HG03108 (cell line): ENCODE results near the gene MTX1.

Experiments used
- ATAC-seq: cut with Tn5 transposase; IDR thresholded peaks from one replicate; pipeline ENCODE4 v1.9.1; 2021; ENCODE audit warnings: moderate library complexity; ENCODE audit not compliant: unreplicated experiment

Gene MTX1

DNA sequence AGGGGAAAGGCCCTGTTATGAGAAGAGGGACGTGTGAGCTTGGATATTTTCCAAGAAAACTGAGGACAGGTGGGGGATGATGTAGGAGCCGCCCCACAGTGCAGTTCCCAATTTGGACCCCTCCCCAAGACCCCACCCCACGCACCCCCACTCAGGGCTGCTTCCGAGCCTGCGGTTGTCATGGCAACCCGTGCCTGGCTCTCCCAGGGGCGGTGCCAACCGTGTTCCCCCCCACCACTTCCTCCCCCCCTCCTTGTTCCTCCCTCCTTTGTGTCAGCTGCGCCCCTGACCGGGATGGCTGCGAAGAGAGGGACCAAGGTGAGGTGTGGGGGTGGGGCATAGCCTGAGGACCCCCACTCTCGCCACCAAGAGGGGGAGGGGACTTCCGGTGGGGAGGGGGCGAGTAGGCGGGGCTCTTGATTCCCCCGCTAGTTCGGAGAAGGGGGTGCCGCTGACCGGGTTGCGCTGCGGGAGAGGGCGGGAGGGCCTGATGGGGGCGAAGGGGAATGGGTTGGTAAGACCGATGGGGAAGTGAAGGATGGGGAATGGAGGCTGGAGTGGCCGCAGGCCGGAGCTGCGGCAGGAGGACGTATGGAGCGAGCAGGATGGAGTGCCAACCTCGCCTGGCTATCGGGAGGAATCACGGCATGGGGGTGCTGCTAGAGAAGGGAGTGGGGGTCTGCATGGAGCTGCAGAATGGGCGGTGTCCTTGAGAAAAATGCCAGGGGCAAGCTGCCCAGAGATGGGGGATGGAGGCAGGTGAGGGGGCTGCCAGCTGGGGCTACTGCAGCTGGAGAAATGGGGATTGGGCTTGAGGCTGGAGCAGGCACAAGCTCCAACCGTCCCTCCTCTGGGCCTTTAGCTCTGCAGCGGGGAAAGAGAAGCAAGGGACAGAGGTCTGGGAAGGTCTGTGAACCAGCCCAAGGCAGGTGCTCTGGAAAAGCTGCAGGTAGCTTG is 33.9 kb upstream of the MTX1 start:
- no peak for ATAC-seq

DNA sequence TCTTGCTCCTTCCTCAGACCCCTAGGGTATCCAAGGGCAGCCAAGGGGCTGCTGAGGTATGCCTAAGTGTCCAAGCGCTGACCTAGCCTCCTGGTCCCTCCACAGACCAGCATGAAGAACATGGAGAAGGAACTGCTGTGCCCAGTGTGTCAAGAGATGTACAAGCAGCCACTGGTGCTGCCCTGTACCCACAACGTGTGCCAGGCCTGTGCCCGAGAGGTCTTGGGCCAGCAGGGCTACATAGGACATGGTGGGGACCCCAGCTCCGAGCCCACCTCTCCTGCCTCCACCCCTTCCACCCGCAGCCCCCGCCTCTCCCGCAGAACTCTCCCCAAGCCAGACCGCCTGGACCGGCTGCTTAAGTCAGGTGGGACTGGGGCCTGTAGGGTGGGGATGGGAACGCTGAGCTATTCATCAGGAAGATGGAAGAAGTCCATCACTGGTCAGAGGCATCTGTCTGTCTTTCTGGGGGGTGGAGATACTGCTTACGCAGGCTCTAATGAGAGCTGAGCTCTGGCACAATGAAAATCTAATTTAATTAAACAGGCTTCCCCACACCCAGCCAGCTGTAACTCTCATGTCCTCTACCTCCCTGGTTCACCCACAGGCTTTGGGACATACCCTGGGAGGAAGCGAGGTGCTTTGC is 33.1 kb upstream of the MTX1 start:
- ATAC-seq: no peak

DNA sequence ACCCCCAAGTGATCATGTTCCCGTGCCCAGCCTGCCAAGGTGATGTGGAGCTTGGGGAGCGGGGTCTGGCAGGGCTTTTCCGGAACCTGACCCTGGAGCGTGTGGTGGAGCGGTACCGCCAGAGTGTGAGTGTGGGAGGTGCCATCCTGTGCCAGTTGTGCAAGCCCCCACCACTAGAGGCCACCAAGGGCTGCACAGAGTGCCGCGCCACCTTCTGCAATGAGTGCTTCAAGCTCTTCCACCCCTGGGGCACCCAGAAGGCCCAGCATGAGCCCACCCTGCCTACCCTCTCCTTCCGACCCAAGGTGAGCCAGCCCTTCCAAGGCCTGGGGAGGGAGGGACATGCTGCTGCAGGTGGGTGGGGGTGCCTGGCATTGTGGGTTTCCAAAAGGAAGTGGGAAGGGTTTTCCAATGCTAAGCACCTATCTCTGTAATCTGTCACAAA is 32.5 kb upstream of the MTX1 start:
- ATAC-seq: no peak

DNA sequence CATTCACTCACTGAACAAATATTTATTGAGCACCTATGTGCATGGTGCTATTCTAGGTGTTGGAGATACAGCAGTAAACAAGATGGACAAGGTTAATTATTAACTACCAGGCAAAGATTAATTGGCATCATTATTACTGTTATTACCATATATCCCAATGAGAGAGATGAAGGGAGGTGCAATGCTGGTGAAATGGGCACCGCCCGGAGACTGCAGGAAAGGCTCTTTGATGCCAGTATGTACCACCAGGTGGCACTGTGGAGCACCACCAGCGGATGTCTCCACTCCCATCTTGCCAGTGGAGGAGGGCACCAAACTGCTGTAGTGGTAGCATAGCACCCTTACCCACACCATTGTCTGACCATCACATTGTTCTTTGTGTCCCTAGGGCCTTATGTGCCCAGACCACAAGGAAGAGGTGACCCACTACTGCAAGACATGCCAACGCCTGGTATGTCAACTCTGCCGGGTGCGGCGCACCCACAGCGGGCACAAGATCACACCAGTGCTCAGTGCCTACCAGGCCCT is 31.9 kb upstream of the MTX1 start:
- ATAC-seq: no peak

DNA sequence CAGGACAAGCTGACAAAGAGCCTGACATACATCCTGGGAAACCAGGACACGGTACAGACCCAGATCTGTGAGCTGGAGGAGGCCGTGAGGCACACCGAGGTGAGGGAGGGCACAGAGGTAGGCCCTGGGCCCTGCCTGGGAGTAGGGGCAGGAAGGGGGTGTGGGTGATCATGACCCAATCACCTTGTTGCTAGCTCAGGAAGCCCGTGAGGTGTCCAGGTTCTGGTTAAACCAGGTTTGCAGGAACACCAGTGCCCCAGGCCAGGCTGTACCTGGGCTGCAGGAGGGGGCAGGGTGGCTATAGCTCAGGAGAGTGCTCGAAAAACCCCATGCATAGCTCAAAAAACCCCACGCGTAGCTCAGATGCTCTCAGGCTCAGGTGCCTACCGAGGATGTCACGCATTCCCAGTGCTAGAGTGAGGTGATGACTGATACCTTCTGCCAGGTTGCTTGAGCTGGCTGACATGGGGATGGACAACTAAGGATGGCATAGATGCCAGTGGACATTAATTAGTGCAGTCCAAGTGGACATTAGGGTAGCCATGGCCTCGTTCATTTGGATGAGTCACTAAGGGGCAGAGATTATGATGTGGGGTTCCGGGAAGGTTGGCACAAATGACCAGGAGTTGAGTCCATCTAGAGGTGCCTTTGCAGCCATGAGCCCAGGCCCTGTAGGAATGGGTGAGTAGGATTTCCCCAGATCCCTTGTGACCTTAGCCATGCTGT is 31.1 kb upstream of the MTX1 start:
- no peak for ATAC-seq

DNA sequence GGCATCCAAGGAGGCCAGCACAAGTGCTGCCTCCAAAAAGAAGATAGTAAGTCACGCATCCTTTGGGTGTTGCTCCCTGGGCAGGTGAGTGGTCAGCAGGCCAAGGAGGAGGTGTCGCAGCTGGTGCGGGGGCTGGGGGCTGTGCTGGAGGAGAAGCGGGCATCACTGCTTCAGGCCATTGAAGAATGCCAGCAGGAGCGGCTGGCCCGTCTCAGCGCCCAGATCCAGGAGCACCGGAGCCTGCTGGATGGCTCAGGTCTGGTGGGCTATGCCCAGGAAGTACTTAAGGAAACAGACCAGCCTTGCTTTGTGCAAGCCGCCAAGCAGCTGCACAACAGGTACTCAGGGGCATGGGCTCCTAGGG is 30.6 kb upstream of the MTX1 start:
- ATAC-seq: no peak

DNA sequence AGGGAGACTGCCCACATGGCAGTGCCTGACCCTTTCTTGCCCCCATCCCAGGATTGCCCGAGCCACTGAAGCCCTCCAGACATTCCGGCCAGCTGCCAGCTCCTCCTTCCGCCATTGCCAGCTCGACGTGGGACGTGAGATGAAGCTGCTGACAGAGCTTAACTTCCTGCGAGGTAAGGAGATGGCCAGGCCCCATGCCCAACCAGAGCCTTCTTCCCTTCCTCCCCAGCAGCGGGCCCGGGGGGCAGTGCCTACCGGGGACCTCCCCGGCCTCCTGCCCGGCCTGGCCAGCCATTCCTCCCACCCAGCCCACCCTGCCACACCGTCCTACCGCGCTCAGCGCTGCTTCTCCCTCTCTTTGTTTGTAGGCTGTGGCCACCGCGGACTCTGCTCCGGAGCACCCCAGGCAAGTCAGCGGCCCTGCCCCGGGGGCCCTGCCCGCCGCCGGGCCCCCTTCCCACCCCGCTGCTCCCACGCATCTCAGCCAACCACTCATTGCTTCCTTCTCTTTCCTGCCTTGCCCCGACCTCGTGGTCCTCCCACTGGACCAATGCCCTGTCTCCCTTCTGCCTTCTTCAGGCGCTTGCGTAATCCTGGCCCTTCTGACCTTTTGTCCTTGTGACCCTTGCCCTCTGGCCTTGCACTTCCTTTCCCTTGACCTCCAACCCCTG is 29.9 kb upstream of the MTX1 start:
- ATAC-seq: no peak

DNA sequence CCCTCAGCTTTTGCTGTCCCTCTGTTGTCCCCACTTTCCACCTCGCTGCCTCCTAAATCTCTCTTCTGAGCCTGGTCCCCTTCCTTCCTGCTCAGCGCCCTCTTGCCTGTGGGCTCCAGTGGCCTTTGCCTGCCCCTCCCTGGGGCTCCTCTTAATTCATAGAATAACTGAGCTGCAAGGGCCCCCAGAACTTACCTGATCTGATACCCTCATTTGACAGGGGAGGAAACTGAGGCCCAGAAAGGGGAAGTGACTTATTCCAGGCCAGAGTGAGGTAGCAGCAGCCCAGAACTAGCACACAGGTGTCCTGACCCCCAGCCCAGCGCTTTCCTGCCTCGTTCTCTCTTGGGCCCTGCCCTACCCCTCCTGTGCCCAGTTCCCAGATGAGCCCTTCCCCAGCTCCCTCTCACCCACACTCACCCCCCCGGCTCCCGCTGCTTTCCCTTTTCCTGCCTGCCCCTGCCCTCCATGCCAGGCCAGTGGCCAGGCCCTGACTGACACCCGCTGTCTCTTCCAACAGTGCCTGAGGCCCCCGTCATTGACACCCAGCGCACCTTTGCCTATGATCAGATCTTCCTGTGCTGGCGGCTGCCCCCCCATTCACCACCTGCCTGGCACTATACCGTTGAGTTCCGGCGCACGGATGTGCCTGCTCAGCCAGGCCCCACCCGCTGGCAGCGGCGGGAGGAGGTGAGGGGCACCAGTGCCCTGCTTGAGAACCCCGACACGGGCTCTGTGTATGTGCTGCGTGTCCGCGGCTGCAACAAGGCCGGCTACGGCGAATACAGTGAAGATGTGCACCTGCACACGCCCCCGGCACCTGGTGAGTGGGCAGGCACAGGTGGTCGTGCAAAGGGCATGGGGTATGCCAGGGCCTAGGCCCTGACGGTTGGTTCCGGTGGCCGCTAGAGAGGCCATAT is 29.1 kb upstream of the MTX1 start:
- ATAC-seq: no peak

DNA sequence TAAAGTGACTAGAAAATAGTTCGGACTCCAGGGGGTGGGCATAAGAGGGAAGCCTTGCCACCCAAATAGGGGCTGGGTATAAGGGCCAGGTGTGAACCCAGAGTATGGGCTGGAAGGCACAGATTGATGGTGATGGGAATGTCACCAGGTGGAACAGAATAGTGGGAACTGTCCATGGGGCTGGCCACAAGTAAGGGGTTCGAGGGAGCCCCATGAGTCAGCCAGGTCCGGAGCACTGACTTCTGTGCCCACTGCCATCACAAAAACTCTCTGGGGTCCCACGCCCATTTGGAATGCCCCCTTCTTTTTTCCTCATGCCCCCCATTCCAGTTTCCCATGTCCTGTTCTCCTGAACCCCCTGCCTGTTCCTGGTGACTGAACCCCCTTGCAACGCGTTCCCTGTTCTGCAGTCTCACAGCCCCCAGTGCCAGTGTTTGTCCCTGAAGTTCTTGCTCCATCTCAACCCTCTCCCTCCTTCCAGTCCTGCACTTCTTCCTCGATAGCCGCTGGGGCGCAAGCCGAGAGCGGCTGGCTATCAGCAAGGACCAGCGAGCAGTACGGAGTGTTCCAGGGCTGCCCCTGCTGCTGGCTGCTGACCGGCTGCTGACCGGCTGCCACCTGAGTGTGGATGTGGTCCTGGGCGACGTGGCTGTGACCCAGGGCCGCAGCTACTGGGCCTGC is 27.0 kb upstream of the MTX1 start:
- no peak for ATAC-seq

DNA sequence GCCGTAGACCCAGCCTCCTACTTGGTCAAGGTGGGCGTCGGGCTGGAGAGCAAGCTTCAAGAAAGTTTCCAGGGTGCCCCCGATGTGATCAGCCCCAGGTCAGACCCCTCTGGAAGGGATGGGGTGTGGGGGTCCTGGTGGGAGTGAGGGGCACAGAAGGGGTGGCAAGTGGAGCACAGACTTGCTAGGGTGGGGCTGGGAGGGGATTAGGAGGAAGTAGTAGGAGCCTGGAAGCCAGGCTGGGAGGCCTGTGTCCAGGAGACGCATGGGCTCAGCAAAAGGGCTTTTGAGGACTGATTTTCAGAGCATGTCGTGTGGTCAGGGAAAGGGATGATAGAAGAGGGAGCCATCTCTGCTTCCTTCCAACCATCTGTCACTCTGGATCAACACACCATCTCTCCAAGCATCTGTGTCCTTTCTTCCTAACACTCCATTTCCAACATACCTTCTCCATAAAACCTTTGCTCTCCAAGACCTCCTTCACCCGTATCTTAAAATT is 26.4 kb upstream of the MTX1 start:
- ATAC-seq: no peak

DNA sequence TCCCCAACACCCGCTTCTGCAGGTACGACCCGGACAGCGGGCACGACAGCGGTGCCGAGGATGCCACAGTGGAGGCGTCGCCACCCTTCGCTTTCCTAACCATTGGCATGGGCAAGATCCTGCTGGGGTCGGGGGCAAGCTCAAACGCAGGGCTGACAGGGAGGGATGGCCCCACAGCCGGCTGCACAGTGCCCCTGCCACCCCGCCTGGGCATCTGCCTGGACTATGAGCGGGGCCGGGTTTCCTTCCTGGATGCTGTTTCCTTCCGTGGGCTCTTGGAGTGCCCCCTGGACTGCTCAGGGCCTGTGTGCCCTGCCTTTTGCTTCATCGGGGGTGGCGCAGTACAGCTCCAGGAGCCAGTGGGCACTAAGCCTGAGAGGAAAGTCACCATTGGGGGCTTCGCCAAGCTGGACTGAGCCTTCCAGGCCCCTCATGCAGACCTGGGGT is 24.7 kb upstream of the MTX1 start:
- no peak for ATAC-seq

DNA sequence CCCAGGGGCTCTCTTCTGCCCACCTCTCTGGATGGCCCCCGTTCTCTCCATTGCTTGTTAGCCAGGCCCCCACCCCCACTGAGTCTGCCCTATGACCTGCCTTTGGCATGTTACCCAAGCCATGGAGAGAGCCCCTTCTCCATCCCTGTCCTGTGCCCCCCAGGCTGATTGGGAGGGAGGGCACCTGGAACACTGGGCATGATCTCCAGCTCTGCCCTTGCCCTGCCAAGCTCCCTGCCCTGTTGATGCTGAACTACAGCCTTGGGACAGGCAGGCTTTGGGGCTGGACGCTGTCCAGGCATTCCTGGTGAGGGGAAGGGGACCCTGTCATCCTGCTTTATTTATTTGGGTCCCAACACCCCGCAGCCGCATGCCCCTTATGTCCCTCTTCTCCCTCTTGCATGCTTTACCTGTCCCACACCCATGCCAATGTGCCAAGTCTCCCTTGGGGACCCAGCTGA is 24.1 kb upstream of the MTX1 start:
- ATAC-seq: no peak

DNA sequence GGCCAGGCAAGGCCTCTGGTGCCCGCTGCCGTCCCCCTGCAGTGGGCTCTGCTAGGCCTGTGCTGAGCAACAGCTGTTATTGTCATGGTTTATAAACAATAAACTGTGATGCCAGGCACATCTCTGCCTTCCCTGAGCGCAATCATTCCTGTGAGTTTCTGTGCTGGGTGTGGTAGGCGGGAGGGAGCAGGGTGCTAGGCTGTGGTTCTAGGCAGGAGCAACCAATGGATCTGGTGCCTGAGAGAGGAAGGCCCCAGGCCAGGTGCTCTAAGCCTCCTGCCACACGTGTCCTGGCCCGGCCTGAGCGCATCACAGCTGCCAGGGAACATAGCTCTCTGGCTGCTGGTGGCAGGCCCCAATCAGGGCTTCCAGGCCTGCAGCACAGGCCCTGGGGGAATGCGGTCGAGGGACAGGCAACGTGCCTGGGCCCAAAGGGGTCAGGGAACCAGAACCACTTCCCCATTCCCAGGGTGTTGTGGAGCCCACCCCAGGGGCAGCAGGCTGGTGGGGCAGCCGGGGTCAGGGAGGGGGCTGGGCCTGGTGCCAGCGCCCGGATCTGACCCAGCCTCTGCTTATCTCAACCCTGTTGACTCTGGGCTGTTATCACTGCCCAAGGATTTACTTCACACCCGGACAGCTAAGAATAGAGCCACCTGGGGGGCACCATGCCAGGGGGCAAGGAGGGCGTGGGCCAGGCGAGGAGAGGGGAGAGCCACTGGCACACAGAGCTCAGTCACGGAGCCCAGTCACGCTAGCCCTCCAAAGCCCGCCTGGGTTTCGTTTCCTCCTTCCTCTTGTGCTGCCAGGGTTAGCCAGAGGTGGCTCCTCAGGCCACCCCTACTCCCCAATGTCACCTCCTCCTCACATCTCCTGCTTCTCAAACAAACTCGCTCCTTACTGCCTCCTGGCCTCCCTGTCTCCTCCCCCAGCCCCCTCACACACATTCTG is 23.4 kb upstream of the MTX1 start:
- peak; percentile 84 for ATAC-seq

DNA sequence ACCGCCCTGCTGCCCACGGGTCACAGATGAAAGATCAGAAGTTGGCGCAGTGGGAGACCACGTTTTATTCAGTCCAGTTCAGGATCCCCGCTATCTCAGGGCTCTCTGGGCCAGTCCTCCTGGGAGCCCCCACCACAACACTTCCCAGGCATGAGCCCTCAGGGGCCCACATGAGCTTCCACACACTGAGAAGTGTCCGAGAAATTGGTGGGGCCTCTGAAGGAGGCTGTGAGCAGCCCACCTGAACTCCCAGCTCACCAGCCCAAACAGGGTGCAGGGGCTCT is 22.8 kb upstream of the MTX1 start:
- ATAC-seq: no peak

DNA sequence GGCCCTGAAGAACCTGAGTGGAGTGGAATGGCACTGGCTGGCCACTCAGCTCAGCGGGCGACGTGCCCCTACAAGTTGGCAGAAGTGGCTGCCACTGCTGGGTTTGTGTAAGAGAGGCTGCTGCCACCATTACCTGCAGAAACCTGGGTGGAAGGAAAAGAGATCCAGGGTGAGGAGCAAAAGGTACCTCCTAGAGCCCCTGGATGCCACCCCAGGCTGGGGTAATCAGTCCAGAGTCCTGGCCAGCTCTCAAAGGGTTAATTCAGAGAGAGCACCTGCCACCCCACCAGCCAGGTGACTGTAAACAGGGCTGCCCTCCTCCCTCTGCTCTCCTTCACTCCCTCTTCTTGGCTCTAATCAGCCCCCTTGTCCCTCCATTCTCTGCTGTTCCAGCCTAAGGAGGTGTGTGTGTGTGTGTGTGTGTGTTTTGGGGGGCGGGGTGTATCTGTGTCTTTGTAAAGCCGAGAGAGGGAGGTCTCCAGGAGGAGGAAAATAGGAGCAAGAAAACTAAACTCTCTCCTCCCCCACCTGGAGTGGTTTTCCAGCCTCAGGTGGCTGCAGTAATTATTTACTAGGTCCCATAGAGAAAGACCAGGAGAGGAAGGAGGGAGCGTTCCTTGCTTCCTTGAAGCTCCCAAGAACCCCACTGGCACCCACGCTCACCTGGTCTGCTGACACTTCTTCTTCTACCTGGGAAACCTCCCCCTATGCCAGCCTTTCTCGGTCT is 22.3 kb upstream of the MTX1 start:
- no peak for ATAC-seq

DNA sequence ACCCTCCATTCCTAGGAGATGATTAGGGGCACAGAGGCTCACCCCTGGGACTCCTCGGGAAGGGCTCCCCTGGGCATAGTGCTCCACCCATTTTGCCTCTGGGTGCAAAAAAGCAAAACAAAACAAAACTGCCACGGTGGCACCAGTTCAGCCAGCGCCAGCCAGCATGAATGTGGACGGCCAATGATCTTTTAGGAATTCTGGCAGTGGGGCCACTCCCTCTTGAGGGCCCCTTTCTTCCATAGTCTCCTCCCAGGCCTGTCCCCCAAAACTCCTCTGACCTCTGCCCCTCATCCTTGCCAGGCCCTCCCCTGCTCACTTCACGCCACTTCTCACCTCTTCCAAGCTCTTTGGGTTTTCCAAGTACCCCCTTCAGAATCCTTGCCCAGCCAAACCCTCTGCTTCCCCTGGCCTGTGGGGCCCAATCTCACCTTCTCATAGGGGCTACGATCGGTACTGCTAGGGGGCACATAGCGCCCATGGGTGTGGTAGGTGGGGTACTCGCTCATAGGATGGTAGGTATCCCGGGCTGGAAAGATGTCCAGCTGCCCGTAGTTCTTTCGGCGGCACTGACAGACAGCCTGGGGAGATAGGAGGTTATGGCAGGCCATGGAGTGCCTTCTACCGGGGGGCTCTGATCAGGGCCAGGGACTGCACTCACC is 21.6 kb upstream of the MTX1 start:
- ATAC-seq: no peak

DNA sequence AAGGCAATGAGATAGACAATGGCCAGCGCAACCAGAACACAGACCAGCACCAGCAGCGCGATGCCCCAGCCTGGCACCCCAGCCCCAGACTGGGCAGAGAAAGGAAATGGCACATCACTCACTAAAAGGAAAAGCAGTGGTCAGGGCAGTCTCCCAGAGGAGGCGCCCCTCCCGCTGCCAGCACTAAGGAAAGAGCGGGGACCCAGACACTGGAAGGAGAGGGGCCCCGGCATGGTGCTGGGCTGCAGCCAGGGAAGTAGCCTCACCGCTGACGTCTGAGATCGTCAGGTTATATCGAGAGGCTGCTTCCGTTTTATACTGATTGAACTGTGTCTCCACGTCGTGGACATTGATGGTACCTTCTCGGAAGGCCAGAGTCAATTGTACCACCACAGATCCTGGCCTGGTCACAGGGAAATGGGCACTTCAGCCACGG is 21.0 kb upstream of the MTX1 start:
- ATAC-seq: no peak
